Panc1 (cell line): Measurements from ENCODE around the gene C3orf33. TPM values are rescaled to one million over a fixed set of nuclear protein-coding genes. Genes with fewer than 3 reads are reported as not detected.

ENCODE experiments used
- ATAC-seq: fragments of 200-7000 bp; cut with Tn5 transposase; 2 replicates; pipeline ENCODE4 v1.9.1; 2020; ENCODE audit warnings: mild to moderate bottlenecking, moderate library complexity
- BruUV-seq: library from RNA; stranded (reverse); fragments of 400-500 nt; replicated peaks from 2 replicates; lab custom pipeline; 2021; lab: Mats Ljungman, UMichigan
- CTCF ChIA-PET: fragments of 300-600 bp; sonication (Branson Sonifier 250); formaldehyde crosslinking; loops from one replicate; lab custom pipeline; 2022; ENCODE audit warnings: antibody characterized with exemption; lab: Charles Lee
- POLR2A ChIA-PET: fragments of 300-600 bp; sonication (Branson Sonifier 250); formaldehyde crosslinking; loops from one replicate; lab custom pipeline; 2022; ENCODE audit warnings: antibody characterized with exemption; lab: Charles Lee
- DNase-seq: peaks from one replicate; pipeline ENCODE4 v3.0.0-alpha.2; 2010; ENCODE audit warnings: low read depth, low spot score
- H3K27ac ChIP-seq: 2 replicates; pipeline ENCODE4 v1.5.1; 2011; ENCODE audit warnings: mild to moderate bottlenecking, low read length, inconsistent platforms
- H3K27me3 ChIP-seq: fragments of 200-500 bp; sonication (Bioruptor generic); 2 replicates; pipeline ENCODE4 v1.6.0; 2014; ENCODE audit warnings: low read length, inconsistent platforms; ENCODE audit not compliant: control insufficient read depth, insufficient read depth
- H3K36me3 ChIP-seq: fragments of 200-500 bp; sonication (Bioruptor generic); 2 replicates; pipeline ENCODE4 v1.5.1; 2014; ENCODE audit warnings: inconsistent platforms, mild to moderate bottlenecking, low read length, moderate library complexity; ENCODE audit not compliant: control insufficient read depth, insufficient read depth
- H3K4me1 ChIP-seq: 2 replicates; pipeline ENCODE4 v1.5.1; 2011; ENCODE audit warnings: inconsistent platforms, mild to moderate bottlenecking, low read length, moderate library complexity; ENCODE audit not compliant: control insufficient read depth, insufficient read depth
- H3K4me3 ChIP-seq, 2 experiments: 2 replicates each; pipeline ENCODE4 v1.5.1; 2011 to 2012; ENCODE audit warnings: low read depth in 2 of 2, low read length in 2 of 2, mild to moderate bottlenecking in 2 of 2, inconsistent platforms in 1 of 2, moderate library complexity in 1 of 2
- H3K9me3 ChIP-seq: fragments of 200-500 bp; sonication (Bioruptor generic); 2 replicates; pipeline ENCODE4 v1.5.1; 2014; ENCODE audit warnings: low read depth, mild to moderate bottlenecking, inconsistent platforms, low read length, moderate library complexity; ENCODE audit not compliant: control insufficient read depth, insufficient read depth
- POLR2AphosphoS5 ChIP-seq: IDR thresholded peaks from 2 replicates; pipeline ENCODE4 v1.6.1; 2012; ENCODE audit warnings: mild to moderate bottlenecking, low read depth, low read length, moderate library complexity
- SIN3A ChIP-seq: IDR thresholded peaks from 2 replicates; pipeline ENCODE4 v1.6.1; 2012; ENCODE audit warnings: low read depth, mild to moderate bottlenecking, low read length, moderate library complexity, borderline replicate concordance; ENCODE audit not compliant: insufficient read depth
- TCF7L2 ChIP-seq: IDR thresholded peaks from 2 replicates; pipeline ENCODE4 v1.6.1; 2011; ENCODE audit warnings: mild to moderate bottlenecking, low read depth, low read length, inconsistent platforms
- in situ Hi-C: cut with HindIII; loops from 2 replicates; pipeline ENCODE4 v1.10.0; 2016; ENCODE audit warnings: low sequenced_read_pairs, low pct_unique_long_range_greater_than_20kb
- intact Hi-C: fragments of 100-400 bp; cut with micrococcal nuclease; formaldehyde crosslinking; loops from one replicate; pipeline ENCODE4 v1.10.0; 2022; ENCODE audit not compliant: unreplicated experiment
- total RNA-seq: library from RNA; stranded (reverse); gene quantifications from one replicate; pipeline ENCODE4 v1.2.1, GENCODE V29; 2021; ENCODE audit not compliant: unreplicated experiment
- TF ChIP-seq, protein P1 (sequence below): fragments of 450-650 bp; IDR thresholded peaks from 2 replicates; pipeline ENCODE4 v1.5.1; 2017; ENCODE audit warnings: mild to moderate bottlenecking
- TF ChIP-seq, protein P2 (sequence below), 2 experiments: IDR thresholded peaks; 2 replicates each; pipeline ENCODE4 v1.6.1; 2011 to 2012; ENCODE audit warnings: low read depth in 2 of 2, control low read depth in 1 of 2, low read length in 1 of 2, mild to moderate bottlenecking in 1 of 2, moderate library complexity in 1 of 2; ENCODE audit not compliant: insufficient read depth in 1 of 2

C3orf33 gene
- total RNA-seq, 1 experiment from 2014 or later: 3.2 TPM

DNA sequence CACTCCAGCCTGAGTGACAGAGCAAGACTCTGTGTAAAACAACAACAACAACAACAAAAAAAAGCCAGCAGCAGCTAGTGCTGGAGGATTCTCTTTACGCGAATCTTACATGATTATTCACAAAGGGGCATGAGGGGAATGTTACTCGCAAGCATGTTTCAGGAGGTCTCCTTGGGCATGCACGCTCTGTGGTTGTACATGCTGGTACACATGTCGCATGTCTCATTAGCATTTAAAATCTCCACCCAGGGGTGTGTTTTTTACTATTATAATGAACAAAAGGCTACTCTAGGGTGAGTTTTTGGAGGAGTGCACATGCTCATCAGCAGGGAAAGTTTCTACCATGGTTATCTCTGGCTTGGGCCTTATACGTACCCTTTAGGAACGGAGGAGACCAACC is 48.5 kb downstream of the C3orf33 start:
- no peak for DNase-seq
- Histone ChIP-seq H3K4me1 (no peaks in the 10 kb centered on the region), H3K27ac (no peak overlapping the region), H3K27me3 (no peaks in the 10 kb centered on the region), H3K36me3 (no peaks in the 10 kb centered on the region), H3K9me3 (no peaks in the 10 kb centered on the region), H3K4me3 (no peak overlapping the region)
- TF ChIP-seq SIN3A (no peak), POLR2AphosphoS5 (no peak), TCF7L2 (no peak)
- TF ChIP-seq, protein P1, sequence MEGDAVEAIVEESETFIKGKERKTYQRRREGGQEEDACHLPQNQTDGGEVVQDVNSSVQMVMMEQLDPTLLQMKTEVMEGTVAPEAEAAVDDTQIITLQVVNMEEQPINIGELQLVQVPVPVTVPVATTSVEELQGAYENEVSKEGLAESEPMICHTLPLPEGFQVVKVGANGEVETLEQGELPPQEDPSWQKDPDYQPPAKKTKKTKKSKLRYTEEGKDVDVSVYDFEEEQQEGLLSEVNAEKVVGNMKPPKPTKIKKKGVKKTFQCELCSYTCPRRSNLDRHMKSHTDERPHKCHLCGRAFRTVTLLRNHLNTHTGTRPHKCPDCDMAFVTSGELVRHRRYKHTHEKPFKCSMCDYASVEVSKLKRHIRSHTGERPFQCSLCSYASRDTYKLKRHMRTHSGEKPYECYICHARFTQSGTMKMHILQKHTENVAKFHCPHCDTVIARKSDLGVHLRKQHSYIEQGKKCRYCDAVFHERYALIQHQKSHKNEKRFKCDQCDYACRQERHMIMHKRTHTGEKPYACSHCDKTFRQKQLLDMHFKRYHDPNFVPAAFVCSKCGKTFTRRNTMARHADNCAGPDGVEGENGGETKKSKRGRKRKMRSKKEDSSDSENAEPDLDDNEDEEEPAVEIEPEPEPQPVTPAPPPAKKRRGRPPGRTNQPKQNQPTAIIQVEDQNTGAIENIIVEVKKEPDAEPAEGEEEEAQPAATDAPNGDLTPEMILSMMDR: no peak
- TF ChIP-seq, protein P2, sequence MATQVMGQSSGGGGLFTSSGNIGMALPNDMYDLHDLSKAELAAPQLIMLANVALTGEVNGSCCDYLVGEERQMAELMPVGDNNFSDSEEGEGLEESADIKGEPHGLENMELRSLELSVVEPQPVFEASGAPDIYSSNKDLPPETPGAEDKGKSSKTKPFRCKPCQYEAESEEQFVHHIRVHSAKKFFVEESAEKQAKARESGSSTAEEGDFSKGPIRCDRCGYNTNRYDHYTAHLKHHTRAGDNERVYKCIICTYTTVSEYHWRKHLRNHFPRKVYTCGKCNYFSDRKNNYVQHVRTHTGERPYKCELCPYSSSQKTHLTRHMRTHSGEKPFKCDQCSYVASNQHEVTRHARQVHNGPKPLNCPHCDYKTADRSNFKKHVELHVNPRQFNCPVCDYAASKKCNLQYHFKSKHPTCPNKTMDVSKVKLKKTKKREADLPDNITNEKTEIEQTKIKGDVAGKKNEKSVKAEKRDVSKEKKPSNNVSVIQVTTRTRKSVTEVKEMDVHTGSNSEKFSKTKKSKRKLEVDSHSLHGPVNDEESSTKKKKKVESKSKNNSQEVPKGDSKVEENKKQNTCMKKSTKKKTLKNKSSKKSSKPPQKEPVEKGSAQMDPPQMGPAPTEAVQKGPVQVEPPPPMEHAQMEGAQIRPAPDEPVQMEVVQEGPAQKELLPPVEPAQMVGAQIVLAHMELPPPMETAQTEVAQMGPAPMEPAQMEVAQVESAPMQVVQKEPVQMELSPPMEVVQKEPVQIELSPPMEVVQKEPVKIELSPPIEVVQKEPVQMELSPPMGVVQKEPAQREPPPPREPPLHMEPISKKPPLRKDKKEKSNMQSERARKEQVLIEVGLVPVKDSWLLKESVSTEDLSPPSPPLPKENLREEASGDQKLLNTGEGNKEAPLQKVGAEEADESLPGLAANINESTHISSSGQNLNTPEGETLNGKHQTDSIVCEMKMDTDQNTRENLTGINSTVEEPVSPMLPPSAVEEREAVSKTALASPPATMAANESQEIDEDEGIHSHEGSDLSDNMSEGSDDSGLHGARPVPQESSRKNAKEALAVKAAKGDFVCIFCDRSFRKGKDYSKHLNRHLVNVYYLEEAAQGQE (IDR thresholded peaks at IDR 0.05; ENCODE audit: insufficient read depth in 1 of 2, low read depth in 2 of 2, low read length in 1 of 2): no peak
- ChIA-PET CTCF (interaction anchor here (0.6 to 1.0 kb wide), 2 partner anchors 48 to 70 kb away, joined by 3 read pairs; partner anchors contain the start of gene C3orf33), POLR2A (no interaction called here)
- in situ Hi-C loops (no loop called here), intact Hi-C loops (no loop called here)
- BruUV-seq: no TSS peak
- ATAC-seq: no peak

DNA sequence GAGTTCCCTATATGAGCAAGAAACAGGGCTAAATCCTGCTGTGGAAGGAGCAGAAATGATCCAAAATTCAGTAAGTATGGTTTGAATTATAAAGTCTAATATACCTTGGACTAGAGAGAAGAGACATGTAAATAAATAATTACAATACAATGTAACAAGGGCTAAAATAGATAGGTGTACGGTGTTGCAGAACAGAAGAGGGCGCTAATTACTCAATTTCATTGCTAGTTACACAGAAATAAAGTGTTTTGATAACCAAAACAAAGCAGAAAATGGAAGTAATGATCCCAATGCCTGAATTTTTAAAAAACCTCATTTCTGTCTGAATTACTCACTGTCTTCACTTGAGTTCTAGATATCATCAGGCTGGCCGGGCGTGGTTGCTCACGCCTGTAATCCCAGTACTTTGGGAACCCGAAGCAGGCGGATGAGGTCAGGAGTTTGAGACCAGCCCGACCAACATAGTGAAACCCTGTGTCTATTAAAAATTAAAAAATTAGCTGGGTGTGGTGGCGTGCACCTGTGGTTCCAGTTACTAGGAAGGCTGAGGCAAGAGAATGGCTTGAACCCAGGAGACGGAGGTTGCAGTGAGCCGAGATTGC is 52.9 kb downstream of the C3orf33 start:
- ChIA-PET CTCF (no interaction called here), POLR2A (no interaction called here)
- H3K27ac ChIP-seq: no peak overlapping the region
- no peaks in the 10 kb centered on the region for H3K9me3 ChIP-seq
- H3K4me1 ChIP-seq: no peaks in the 10 kb centered on the region
- peak; percentile 81 for ATAC-seq
- DNase-seq: no peak
- in situ Hi-C loops: no loop called here
- TF ChIP-seq, protein P1: peak; percentile 78
- no peak for TF ChIP-seq POLR2AphosphoS5
- no peak overlapping the region for H3K4me3 ChIP-seq
- H3K27me3 ChIP-seq: peaks cover 2% of the 10 kb centered on the region; the same call in 1 of the 2 replicates
- no TSS peak for BruUV-seq
- intact Hi-C loops: loop anchor here (1.0 kb wide), 1 partner anchor 107 kb away; no protein-coding TSS in a partner anchor
- H3K36me3 ChIP-seq: no peaks in the 10 kb centered on the region
